Panc1 (cell line): ENCODE data around the gene TRABD2B. TPM values are rescaled to one million over a fixed set of nuclear protein-coding genes. Genes with fewer than 3 reads are reported as not detected.

Experiments
- ATAC-seq: fragments of 200-7000 bp; cut with Tn5 transposase; 2 replicates; pipeline ENCODE4 v1.9.1; 2020; ENCODE audit warnings: mild to moderate bottlenecking, moderate library complexity
- BruUV-seq: library from RNA; stranded (reverse); fragments of 400-500 nt; replicated peaks from 2 replicates; lab custom pipeline; 2021; lab: Mats Ljungman, UMichigan
- CTCF ChIA-PET: fragments of 300-600 bp; sonication (Branson Sonifier 250); formaldehyde crosslinking; loops from one replicate; lab custom pipeline; 2022; ENCODE audit warnings: antibody characterized with exemption; lab: Charles Lee
- POLR2A ChIA-PET: fragments of 300-600 bp; sonication (Branson Sonifier 250); formaldehyde crosslinking; loops from one replicate; lab custom pipeline; 2022; ENCODE audit warnings: antibody characterized with exemption; lab: Charles Lee
- DNase-seq: peaks from one replicate; pipeline ENCODE4 v3.0.0-alpha.2; 2010; ENCODE audit warnings: low read depth, low spot score
- H3K27ac ChIP-seq: 2 replicates; pipeline ENCODE4 v1.5.1; 2011; ENCODE audit warnings: mild to moderate bottlenecking, low read length, inconsistent platforms
- H3K27me3 ChIP-seq: fragments of 200-500 bp; sonication (Bioruptor generic); 2 replicates; pipeline ENCODE4 v1.6.0; 2014; ENCODE audit warnings: low read length, inconsistent platforms; ENCODE audit not compliant: control insufficient read depth, insufficient read depth
- H3K36me3 ChIP-seq: fragments of 200-500 bp; sonication (Bioruptor generic); 2 replicates; pipeline ENCODE4 v1.5.1; 2014; ENCODE audit warnings: inconsistent platforms, mild to moderate bottlenecking, low read length, moderate library complexity; ENCODE audit not compliant: control insufficient read depth, insufficient read depth
- H3K4me1 ChIP-seq: 2 replicates; pipeline ENCODE4 v1.5.1; 2011; ENCODE audit warnings: inconsistent platforms, mild to moderate bottlenecking, low read length, moderate library complexity; ENCODE audit not compliant: control insufficient read depth, insufficient read depth
- H3K4me3 ChIP-seq, 2 experiments: 2 replicates each; pipeline ENCODE4 v1.5.1; 2011 to 2012; ENCODE audit warnings: low read depth in 2 of 2, low read length in 2 of 2, mild to moderate bottlenecking in 2 of 2, inconsistent platforms in 1 of 2, moderate library complexity in 1 of 2
- H3K9me3 ChIP-seq: fragments of 200-500 bp; sonication (Bioruptor generic); 2 replicates; pipeline ENCODE4 v1.5.1; 2014; ENCODE audit warnings: low read depth, mild to moderate bottlenecking, inconsistent platforms, low read length, moderate library complexity; ENCODE audit not compliant: control insufficient read depth, insufficient read depth
- POLR2AphosphoS5 ChIP-seq: IDR thresholded peaks from 2 replicates; pipeline ENCODE4 v1.6.1; 2012; ENCODE audit warnings: mild to moderate bottlenecking, low read depth, low read length, moderate library complexity
- SIN3A ChIP-seq: IDR thresholded peaks from 2 replicates; pipeline ENCODE4 v1.6.1; 2012; ENCODE audit warnings: low read depth, mild to moderate bottlenecking, low read length, moderate library complexity, borderline replicate concordance; ENCODE audit not compliant: insufficient read depth
- TCF7L2 ChIP-seq: IDR thresholded peaks from 2 replicates; pipeline ENCODE4 v1.6.1; 2011; ENCODE audit warnings: mild to moderate bottlenecking, low read depth, low read length, inconsistent platforms
- in situ Hi-C: cut with HindIII; loops from 2 replicates; pipeline ENCODE4 v1.10.0; 2016; ENCODE audit warnings: low sequenced_read_pairs, low pct_unique_long_range_greater_than_20kb
- intact Hi-C: fragments of 100-400 bp; cut with micrococcal nuclease; formaldehyde crosslinking; loops from one replicate; pipeline ENCODE4 v1.10.0; 2022; ENCODE audit not compliant: unreplicated experiment
- total RNA-seq: library from RNA; stranded (reverse); gene quantifications from one replicate; pipeline ENCODE4 v1.2.1, GENCODE V29; 2021; ENCODE audit not compliant: unreplicated experiment
- TF ChIP-seq, protein P1 (sequence below), 2 experiments: IDR thresholded peaks; 2 replicates each; pipeline ENCODE4 v1.6.1; 2011 to 2012; ENCODE audit warnings: low read depth in 2 of 2, control low read depth in 1 of 2, low read length in 1 of 2, mild to moderate bottlenecking in 1 of 2, moderate library complexity in 1 of 2; ENCODE audit not compliant: insufficient read depth in 1 of 2
- TF ChIP-seq, protein P2 (sequence below): fragments of 450-650 bp; IDR thresholded peaks from 2 replicates; pipeline ENCODE4 v1.5.1; 2017; ENCODE audit warnings: mild to moderate bottlenecking

TRABD2B gene
- total RNA-seq, 1 experiment from 2014 or later: not detected

- H3K27me3 ChIP-seq: no peaks in the 10 kb centered on the region
- in situ Hi-C loops (no loop called here), intact Hi-C loops (no loop called here)
- TF ChIP-seq, protein P1, sequence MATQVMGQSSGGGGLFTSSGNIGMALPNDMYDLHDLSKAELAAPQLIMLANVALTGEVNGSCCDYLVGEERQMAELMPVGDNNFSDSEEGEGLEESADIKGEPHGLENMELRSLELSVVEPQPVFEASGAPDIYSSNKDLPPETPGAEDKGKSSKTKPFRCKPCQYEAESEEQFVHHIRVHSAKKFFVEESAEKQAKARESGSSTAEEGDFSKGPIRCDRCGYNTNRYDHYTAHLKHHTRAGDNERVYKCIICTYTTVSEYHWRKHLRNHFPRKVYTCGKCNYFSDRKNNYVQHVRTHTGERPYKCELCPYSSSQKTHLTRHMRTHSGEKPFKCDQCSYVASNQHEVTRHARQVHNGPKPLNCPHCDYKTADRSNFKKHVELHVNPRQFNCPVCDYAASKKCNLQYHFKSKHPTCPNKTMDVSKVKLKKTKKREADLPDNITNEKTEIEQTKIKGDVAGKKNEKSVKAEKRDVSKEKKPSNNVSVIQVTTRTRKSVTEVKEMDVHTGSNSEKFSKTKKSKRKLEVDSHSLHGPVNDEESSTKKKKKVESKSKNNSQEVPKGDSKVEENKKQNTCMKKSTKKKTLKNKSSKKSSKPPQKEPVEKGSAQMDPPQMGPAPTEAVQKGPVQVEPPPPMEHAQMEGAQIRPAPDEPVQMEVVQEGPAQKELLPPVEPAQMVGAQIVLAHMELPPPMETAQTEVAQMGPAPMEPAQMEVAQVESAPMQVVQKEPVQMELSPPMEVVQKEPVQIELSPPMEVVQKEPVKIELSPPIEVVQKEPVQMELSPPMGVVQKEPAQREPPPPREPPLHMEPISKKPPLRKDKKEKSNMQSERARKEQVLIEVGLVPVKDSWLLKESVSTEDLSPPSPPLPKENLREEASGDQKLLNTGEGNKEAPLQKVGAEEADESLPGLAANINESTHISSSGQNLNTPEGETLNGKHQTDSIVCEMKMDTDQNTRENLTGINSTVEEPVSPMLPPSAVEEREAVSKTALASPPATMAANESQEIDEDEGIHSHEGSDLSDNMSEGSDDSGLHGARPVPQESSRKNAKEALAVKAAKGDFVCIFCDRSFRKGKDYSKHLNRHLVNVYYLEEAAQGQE (IDR thresholded peaks at IDR 0.05; ENCODE audit: insufficient read depth in 1 of 2, low read depth in 2 of 2, low read length in 1 of 2): no peak
- TF ChIP-seq, protein P2, sequence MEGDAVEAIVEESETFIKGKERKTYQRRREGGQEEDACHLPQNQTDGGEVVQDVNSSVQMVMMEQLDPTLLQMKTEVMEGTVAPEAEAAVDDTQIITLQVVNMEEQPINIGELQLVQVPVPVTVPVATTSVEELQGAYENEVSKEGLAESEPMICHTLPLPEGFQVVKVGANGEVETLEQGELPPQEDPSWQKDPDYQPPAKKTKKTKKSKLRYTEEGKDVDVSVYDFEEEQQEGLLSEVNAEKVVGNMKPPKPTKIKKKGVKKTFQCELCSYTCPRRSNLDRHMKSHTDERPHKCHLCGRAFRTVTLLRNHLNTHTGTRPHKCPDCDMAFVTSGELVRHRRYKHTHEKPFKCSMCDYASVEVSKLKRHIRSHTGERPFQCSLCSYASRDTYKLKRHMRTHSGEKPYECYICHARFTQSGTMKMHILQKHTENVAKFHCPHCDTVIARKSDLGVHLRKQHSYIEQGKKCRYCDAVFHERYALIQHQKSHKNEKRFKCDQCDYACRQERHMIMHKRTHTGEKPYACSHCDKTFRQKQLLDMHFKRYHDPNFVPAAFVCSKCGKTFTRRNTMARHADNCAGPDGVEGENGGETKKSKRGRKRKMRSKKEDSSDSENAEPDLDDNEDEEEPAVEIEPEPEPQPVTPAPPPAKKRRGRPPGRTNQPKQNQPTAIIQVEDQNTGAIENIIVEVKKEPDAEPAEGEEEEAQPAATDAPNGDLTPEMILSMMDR: no peak
- TF ChIP-seq SIN3A (no peak), POLR2AphosphoS5 (no peak)
- DNase-seq: no peak
- no TSS peak for BruUV-seq
- H3K36me3 ChIP-seq: no peaks in the 10 kb centered on the region
- no peaks in the 10 kb centered on the region for H3K4me1 ChIP-seq
- no peak overlapping the region for H3K4me3 ChIP-seq
- ATAC-seq: no peak
- CTCF ChIA-PET: no interaction called here
- no peaks in the 10 kb centered on the region for H3K9me3 ChIP-seq
- POLR2A ChIA-PET: no interaction called here
- no peak overlapping the region for H3K27ac ChIP-seq
Observed at GRCh38 chr1:47788761-47789160, 208.4 kb downstream of the TRABD2B start.

GRCh38 chr1:47787560-47787959 lies 209.6 kb downstream of the TRABD2B start:
- Histone ChIP-seq H3K27ac (no peak overlapping the region), H3K27me3 (no peaks in the 10 kb centered on the region), H3K4me3 (no peak overlapping the region), H3K36me3 (no peaks in the 10 kb centered on the region), H3K4me1 (no peaks in the 10 kb centered on the region), H3K9me3 (no peaks in the 10 kb centered on the region)
- CTCF ChIA-PET: no interaction called here
- in situ Hi-C loops: no loop called here
- intact Hi-C loops: no loop called here
- DNase-seq: no peak
- TF ChIP-seq TCF7L2: no peak
- TF ChIP-seq, protein P2: no peak
- TF ChIP-seq POLR2AphosphoS5: no peak
- TF ChIP-seq, protein P1 (IDR thresholded peaks at IDR 0.05; ENCODE audit: insufficient read depth in 1 of 2, low read depth in 2 of 2, low read length in 1 of 2): no peak
- no peak for TF ChIP-seq SIN3A
- POLR2A ChIA-PET: no interaction called here
- ATAC-seq: no peak
- BruUV-seq: no TSS peak
